Neutrophil (primary cell): ENCODE data around the gene EEFSEC.

Experiments
- H3K27ac ChIP-seq: fragments of 200-600 bp; sonication (generic); 2 replicates; pipeline ENCODE4 v1.5.1; 2016; ENCODE audit warnings: mild to moderate bottlenecking, moderate library complexity
- H3K27me3 ChIP-seq: fragments of 200-600 bp; sonication (generic); 2 replicates; pipeline ENCODE4 v1.6.0; 2016; ENCODE audit warnings: mild to moderate bottlenecking
- H3K36me3 ChIP-seq: fragments of 200-600 bp; sonication (generic); 2 replicates; pipeline ENCODE4 v1.5.1; 2017
- H3K4me1 ChIP-seq, 2 experiments: fragments of 200-600 bp in 1 of 2; sonication (generic) in 1 of 2; 1 replicate in 1 of 2; 2 replicates in 1 of 2; pipeline versions ENCODE4 v1.5.1 to v1.6.1; 2013 to 2016; ENCODE audit warnings: low read depth in 1 of 2, low read length in 1 of 2, mild to moderate bottlenecking in 1 of 2, moderate library complexity in 1 of 2; ENCODE audit not compliant: control insufficient read depth in 1 of 2, insufficient read depth in 1 of 2
- H3K4me3 ChIP-seq, 2 experiments: fragments of 200-600 bp in 1 of 2; sonication (generic) in 1 of 2; 1 replicate in 1 of 2; 2 replicates in 1 of 2; pipeline ENCODE4 v1.5.1; 2013 to 2016; ENCODE audit warnings: low read depth in 1 of 2, low read length in 1 of 2, mild to moderate bottlenecking in 1 of 2, moderate library complexity in 1 of 2
- H3K9me3 ChIP-seq: fragments of 200-600 bp; sonication (generic); 2 replicates; pipeline ENCODE4 v1.5.1; 2016
- TF ChIP-seq, protein P1 (sequence below): fragments of 200-600 bp; sonication (generic); IDR thresholded peaks from 2 replicates; pipeline ENCODE4 v1.5.1; 2016; ENCODE audit warnings: antibody characterized with exemption

Gene EEFSEC

DNA sequence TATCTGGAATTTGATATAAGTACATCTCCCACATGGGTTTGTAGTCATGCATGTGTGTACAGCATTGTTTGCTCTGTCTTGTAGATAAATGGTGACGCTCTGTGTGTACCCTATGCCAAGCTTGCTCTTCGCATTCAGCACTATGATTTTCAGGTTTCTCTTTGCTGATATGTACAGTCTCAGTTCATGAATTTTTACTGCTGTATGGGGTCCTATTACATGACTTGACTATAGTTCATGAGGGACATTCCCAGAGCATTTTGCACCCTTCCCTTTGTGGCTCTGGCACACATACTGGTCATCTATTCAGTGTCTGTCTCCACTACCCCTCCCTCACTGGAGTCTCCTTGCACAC is 132.7 kb downstream of the EEFSEC start:
- H3K4me3 ChIP-seq, result no peak overlapping the region
- no peak overlapping the region for H3K27ac ChIP-seq
- TF ChIP-seq, protein P1, sequence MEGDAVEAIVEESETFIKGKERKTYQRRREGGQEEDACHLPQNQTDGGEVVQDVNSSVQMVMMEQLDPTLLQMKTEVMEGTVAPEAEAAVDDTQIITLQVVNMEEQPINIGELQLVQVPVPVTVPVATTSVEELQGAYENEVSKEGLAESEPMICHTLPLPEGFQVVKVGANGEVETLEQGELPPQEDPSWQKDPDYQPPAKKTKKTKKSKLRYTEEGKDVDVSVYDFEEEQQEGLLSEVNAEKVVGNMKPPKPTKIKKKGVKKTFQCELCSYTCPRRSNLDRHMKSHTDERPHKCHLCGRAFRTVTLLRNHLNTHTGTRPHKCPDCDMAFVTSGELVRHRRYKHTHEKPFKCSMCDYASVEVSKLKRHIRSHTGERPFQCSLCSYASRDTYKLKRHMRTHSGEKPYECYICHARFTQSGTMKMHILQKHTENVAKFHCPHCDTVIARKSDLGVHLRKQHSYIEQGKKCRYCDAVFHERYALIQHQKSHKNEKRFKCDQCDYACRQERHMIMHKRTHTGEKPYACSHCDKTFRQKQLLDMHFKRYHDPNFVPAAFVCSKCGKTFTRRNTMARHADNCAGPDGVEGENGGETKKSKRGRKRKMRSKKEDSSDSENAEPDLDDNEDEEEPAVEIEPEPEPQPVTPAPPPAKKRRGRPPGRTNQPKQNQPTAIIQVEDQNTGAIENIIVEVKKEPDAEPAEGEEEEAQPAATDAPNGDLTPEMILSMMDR, result no peak
- H3K9me3 ChIP-seq, result no peaks in the 10 kb centered on the region
- no peaks in the 10 kb centered on the region for H3K4me1 ChIP-seq
- H3K27me3 ChIP-seq, result no peaks in the 10 kb centered on the region
- no peaks in the 10 kb centered on the region for H3K36me3 ChIP-seq

DNA sequence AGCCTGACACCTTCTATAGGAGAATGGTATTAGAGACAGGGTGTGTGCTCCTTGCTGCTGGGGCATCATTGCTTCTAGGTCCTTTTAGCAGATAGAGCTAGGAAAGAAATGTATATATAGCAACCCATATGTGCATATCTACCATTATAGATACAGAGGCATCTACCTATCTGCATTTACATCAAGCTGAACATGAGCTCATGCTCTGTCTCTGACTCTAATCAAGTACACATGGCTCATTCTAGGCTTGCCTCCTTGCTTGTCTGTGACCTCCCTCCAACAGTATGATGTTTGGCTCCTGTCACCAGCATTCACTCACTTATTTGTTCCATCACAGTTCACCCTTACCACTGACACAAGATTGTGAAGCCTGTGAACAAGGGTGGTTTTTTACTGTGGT is 133.4 kb downstream of the EEFSEC start:
- TF ChIP-seq, protein P1, result no peak
- Histone ChIP-seq H3K4me3 (no peak overlapping the region), H3K36me3 (no peaks in the 10 kb centered on the region), H3K4me1 (no peaks in the 10 kb centered on the region), H3K9me3 (no peaks in the 10 kb centered on the region), H3K27me3 (no peaks in the 10 kb centered on the region), H3K27ac (no peak overlapping the region)

DNA sequence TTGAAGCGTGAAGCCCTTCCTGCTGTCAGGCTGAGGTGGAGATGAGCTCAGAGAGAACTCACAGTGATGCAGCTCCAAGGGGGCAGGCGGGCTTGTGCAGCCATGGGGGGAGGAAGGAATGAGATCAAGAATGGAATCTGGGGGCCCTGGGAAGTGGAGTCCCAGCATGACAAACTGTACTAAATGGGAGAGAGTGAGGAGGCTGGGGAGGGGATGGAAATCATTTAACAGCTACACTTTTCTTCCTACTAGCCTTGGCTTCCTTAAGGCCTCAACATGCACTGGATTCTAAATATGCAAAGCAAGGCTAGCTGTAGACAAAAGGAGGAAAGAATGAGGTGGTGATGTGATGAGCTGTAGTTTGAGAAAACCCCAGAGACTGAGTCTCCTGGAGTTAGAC is 133.9 kb downstream of the EEFSEC start:
- TF ChIP-seq, protein P1, result no peak
- Histone ChIP-seq H3K27ac (no peak overlapping the region), H3K4me1 (no peaks in the 10 kb centered on the region), H3K9me3 (no peaks in the 10 kb centered on the region), H3K36me3 (no peaks in the 10 kb centered on the region), H3K4me3 (no peak overlapping the region), H3K27me3 (no peaks in the 10 kb centered on the region)

DNA sequence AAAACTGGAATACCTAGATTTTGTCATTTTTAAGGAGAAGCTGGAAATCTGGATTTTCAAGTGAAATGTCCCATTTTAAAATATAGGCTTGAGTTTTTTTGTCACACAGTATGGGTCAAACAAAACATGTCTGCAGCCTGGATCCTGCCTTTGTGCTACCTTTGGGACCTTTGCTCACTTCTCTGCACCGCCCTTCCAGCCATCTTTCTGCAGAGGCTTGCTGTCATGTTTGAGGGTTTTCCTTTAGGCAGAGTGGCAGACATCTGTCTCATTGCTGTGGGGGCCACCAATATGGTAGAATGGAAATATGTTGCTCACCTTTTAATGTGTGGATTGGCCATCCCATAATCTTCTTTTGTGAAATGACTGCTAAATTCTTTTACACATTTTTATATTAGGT is 136.3 kb downstream of the EEFSEC start:
- TF ChIP-seq, protein P1, result no peak
- Histone ChIP-seq H3K36me3 (no peaks in the 10 kb centered on the region), H3K9me3 (no peaks in the 10 kb centered on the region), H3K27ac (no peak overlapping the region), H3K4me1 (no peaks in the 10 kb centered on the region), H3K4me3 (no peak overlapping the region), H3K27me3 (no peaks in the 10 kb centered on the region)

DNA sequence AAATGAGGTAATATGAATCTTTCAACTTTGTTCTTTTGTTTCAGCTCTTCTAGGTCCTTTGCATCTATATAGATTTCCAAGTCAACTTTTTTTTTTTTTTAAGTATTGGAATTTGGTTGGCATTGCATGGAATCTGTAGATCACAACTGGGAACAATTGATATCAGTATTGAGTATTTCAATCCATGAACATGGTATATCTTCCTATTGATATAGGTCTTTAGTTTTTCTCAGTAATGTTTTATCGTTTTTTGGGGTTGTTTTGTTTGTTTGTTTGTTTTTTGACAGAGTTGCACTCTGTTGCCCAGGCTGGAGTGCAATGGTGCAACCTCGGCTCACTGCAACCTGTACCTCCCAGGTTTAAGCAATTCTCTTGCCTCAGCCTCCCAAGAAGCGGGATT is 137.2 kb downstream of the EEFSEC start:
- Histone ChIP-seq H3K27me3 (no peaks in the 10 kb centered on the region), H3K36me3 (no peaks in the 10 kb centered on the region), H3K4me1 (no peaks in the 10 kb centered on the region), H3K27ac (no peak overlapping the region), H3K4me3 (no peak overlapping the region), H3K9me3 (no peaks in the 10 kb centered on the region)
- TF ChIP-seq, protein P1, result no peak

DNA sequence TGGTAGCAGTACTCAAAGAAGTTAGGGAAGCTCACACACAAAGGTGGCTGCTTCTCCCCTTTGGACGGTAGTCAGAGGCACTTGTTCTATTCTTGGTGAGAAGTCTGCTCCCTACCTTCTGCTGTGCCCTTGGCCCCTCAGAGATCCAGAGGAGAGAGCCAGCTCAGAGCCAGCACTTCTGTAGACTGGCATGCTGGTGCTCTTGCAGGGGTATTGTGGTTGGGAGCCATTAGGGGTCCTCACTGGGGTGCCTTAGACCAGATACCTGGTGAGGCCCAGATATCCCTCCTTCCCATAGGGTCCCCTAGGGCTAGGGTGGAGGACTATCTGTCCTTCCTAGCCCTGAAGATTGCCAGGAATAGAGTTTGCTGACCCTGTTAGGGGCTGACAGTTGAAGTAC is 140.6 kb downstream of the EEFSEC start:
- H3K27me3 ChIP-seq, result no peaks in the 10 kb centered on the region
- H3K9me3 ChIP-seq, result no peaks in the 10 kb centered on the region
- no peak overlapping the region for H3K27ac ChIP-seq
- H3K36me3 ChIP-seq, result no peaks in the 10 kb centered on the region
- no peak overlapping the region for H3K4me3 ChIP-seq
- H3K4me1 ChIP-seq, result no peaks in the 10 kb centered on the region
- TF ChIP-seq, protein P1, result no peak
